ENCODE data around the gene FHL3. TPM values are rescaled to one million over a fixed set of nuclear protein-coding genes. Genes with fewer than 3 reads are reported as not detected.

Gene FHL3
- total and polyA plus RNA-seq, 11 donors = 4.6 to 27.0 (median 11.8) TPM

DNA sequence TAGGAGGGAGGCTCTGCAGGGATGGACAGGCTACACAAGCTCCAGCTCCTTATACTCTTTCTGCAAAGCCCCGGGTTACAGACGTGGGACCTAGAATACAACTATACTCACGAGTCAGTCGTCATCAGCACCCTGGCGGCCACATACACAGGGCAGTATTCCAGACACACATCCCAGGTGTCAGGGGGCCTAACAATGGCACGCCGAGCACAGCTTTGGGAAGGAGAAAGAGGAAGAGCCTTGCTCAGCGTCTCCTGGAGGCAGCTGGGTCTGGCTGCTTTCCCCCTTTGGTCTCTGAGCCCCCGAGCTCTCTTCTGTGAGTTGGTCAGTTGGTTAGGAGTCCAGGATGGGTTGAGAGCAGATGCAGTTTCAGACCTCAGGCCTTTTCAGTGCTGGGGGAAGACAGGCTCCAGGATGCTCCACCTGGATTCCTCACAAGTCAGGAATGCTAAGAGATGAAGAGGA lies 45.8 kb upstream of the FHL3 start:
- no peak for ATAC-seq
- Histone ChIP-seq H3K27ac (no peak overlapping the region), H3K4me3 (no peak overlapping the region), H3K4me1 (peaks cover 3 to 17% (median 7%) of the 10 kb centered on the region in 12 donors), H3K27me3 (peaks cover 0 to 34% (median 3%) of the 10 kb centered on the region in 9 donors), H3K9me3 (no peaks in the 10 kb centered on the region), H3K36me3 (no peaks in the 10 kb centered on the region)
- TF ChIP-seq, protein P1, sequence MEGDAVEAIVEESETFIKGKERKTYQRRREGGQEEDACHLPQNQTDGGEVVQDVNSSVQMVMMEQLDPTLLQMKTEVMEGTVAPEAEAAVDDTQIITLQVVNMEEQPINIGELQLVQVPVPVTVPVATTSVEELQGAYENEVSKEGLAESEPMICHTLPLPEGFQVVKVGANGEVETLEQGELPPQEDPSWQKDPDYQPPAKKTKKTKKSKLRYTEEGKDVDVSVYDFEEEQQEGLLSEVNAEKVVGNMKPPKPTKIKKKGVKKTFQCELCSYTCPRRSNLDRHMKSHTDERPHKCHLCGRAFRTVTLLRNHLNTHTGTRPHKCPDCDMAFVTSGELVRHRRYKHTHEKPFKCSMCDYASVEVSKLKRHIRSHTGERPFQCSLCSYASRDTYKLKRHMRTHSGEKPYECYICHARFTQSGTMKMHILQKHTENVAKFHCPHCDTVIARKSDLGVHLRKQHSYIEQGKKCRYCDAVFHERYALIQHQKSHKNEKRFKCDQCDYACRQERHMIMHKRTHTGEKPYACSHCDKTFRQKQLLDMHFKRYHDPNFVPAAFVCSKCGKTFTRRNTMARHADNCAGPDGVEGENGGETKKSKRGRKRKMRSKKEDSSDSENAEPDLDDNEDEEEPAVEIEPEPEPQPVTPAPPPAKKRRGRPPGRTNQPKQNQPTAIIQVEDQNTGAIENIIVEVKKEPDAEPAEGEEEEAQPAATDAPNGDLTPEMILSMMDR (IDR thresholded peaks at IDR 0.05) = no peak
- no peak for TF ChIP-seq POLR2A (IDR thresholded peaks at IDR 0.05)
- intact Hi-C loops (cut with DNase I) = loop anchor here in 1 of 10 donors (5.0 kb wide), 1 partner anchor 536 kb away; no protein-coding TSS in a partner anchor
- DNase-seq = no peak
- 61 to 82% (median 67%) methylated on average over 8 to 9 of the region's 9 CpGs for WGBS, 4 donors

DNA sequence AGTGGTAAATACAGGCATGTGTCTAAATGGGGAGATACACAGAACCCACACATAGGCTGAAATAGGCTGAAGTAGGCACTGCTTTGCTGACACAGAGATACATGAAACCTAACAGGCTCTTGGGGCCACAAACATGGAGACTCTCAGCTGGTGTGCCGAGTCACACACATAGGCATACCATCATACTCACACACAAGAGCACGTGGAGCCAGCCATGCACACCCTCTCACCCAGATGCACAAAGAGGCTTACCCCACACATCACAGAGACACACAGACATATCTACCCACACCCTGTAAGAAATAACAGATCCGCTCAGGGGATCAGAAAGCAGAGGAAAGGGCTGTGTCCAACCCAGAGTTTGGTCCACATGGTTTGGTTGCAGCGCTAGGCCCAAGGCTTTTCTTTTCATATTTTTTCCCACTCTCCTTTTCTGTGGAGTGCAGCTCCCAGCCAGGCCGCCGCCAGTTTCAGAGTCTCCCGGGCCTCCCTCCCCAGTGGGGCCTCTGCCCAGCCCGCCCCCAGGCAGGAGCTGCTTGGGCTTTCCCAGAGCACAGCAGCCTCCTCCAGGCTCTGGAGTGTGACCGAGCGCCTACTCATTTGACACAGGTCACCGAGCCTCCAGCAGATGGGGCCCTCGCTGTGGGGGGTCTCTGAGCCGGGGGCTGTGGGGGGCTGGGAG lies 45.2 kb upstream of the FHL3 start:
- DNase-seq (no peak), ATAC-seq (no peak)
- Histone ChIP-seq H3K27ac (no peak overlapping the region), H3K36me3 (no peaks in the 10 kb centered on the region), H3K4me1 (peaks cover 3 to 23% (median 9%) of the 10 kb centered on the region in 12 donors), H3K4me3 (no peak overlapping the region), H3K27me3 (peaks cover 3 to 39% (median 6%) of the 10 kb centered on the region in 9 donors), H3K9me3 (no peaks in the 10 kb centered on the region)
- 57 to 61% (median 58%) methylated on average over 13 of the region's 13 CpGs for WGBS, 4 donors
- TF ChIP-seq POLR2A (IDR thresholded peaks at IDR 0.05) = no peak
- TF ChIP-seq, protein P1 (IDR thresholded peaks at IDR 0.05) = no peak
- intact Hi-C loops (cut with DNase I) = loop anchor here in 1 of 10 donors (5.0 kb wide), 1 partner anchor 537 kb away; no protein-coding TSS in a partner anchor

GRCh38 chr1:38047603-38048141 lies 42.4 kb upstream of the FHL3 start:
- intact Hi-C loops (cut with DNase I) = loop anchor here in 6 of 10 donors (5.0 to 10.0 kb wide), 4 partner anchors 537 to 787 kb away; no protein-coding TSS in a partner anchor
- TF ChIP-seq POLR2A (IDR thresholded peaks at IDR 0.05) = no peak
- TF ChIP-seq, protein P1 (IDR thresholded peaks at IDR 0.05) = no peak
- Histone ChIP-seq H3K9me3 (no peaks in the 10 kb centered on the region), H3K27ac (peak overlapping the region in 3 of 12 donors; percentile 46 to 72 (median 64)), H3K36me3 (no peaks in the 10 kb centered on the region), H3K4me1 (peaks cover 3 to 38% (median 19%) of the 10 kb centered on the region in 12 donors), H3K4me3 (peak overlapping the region; percentile 30 to 82 (median 66)), H3K27me3 (peaks cover 28 to 59% (median 31%) of the 10 kb centered on the region in 9 donors)
- ATAC-seq (peak in 1 of 4 donors; percentile 11), DNase-seq (peak in 1 of 5 donors; percentile 64)
- 8 to 21% (median 9%) methylated on average over 10 to 34 of the region's 34 CpGs for WGBS, 4 donors

All from heart left ventricle (tissue), 16 donors.